ENCODE measurements around the gene EPHA7.

EPHA7 gene

DNA sequence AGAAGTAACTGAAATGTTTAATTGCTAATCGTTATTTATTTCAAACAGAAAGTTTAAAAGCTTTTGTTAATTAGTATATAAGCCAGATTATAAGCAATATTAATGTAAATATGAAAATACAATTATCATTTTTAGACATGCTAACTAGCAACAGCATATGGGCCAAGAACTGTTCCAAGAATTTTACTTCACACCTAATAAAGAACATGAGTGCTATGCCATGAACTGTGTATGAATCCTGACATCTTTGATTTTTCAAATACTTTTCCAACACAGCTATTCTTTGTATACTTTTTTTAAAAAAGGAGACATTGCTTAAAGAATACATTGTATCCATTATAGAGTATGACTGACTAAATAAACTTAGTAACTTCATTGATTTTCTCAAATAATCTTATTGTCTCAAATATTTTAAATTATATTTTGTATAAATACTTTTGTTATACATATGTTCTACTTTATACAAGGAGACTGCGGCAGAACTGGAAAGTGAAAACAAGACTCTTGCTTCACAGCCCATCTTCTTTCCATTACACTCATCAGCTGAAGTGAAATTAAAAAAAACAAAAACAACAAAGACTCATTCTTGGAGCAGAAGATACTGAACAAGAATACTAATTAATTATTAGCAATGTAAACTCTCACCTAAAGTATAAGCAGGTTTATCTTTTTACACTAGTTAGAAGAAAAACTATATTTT lies 89.9 kb downstream of the EPHA7 start:
- no peak overlapping the region for H3K4me3 ChIP-seq
- TF ChIP-seq, protein P1, sequence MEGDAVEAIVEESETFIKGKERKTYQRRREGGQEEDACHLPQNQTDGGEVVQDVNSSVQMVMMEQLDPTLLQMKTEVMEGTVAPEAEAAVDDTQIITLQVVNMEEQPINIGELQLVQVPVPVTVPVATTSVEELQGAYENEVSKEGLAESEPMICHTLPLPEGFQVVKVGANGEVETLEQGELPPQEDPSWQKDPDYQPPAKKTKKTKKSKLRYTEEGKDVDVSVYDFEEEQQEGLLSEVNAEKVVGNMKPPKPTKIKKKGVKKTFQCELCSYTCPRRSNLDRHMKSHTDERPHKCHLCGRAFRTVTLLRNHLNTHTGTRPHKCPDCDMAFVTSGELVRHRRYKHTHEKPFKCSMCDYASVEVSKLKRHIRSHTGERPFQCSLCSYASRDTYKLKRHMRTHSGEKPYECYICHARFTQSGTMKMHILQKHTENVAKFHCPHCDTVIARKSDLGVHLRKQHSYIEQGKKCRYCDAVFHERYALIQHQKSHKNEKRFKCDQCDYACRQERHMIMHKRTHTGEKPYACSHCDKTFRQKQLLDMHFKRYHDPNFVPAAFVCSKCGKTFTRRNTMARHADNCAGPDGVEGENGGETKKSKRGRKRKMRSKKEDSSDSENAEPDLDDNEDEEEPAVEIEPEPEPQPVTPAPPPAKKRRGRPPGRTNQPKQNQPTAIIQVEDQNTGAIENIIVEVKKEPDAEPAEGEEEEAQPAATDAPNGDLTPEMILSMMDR (IDR thresholded peaks at IDR 0.05) = no peak
- no peak overlapping the region for H3K27ac ChIP-seq
- DNase-seq (ENCODE audit: low spot score) = no peak

DNA sequence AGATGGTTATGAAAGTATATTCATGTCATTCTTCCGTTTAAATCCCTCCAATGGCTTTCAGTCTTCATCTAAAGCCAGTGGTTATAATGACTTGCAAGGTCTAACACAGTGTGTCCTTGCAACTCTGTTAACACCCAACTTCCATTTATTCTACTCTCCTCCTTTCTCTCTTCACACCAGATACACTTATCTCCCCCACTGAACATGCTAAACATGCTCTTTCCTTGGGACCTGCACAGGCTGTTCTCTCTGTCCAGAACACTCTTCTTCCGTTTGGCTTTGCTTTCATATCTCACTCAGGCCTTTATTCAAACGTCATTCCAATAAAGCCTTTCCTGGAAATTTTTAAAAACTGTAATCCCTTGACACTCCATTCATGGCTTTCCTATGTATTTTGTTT lies 91.5 kb downstream of the EPHA7 start:
- no peak for DNase-seq (ENCODE audit: low spot score)
- no peak overlapping the region for H3K4me3 ChIP-seq
- no peak overlapping the region for H3K27ac ChIP-seq
- TF ChIP-seq, protein P1 (IDR thresholded peaks at IDR 0.05) = no peak

DNA sequence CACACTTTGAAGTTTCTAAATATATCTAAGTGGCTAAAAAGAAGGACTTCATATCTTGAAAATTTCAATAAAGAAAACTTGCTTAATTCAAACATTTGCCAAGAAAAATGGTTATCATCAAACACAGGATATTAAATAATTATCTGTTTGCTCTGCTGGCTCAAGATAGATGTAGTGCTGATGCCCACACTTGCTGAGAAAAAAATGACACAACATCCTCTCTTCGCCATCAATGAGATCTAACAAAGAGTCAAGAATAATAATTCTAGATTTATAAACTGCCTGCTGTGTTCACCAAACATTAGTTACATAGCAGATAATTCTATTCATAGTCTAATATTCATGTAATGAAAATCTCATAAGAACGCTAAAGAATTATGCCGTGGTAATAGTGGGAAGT lies 93.6 kb downstream of the EPHA7 start:
- TF ChIP-seq, protein P1 (IDR thresholded peaks at IDR 0.05) = no peak
- no peak for DNase-seq (ENCODE audit: low spot score)
- H3K27ac ChIP-seq = no peak overlapping the region
- H3K4me3 ChIP-seq = no peak overlapping the region

DNA sequence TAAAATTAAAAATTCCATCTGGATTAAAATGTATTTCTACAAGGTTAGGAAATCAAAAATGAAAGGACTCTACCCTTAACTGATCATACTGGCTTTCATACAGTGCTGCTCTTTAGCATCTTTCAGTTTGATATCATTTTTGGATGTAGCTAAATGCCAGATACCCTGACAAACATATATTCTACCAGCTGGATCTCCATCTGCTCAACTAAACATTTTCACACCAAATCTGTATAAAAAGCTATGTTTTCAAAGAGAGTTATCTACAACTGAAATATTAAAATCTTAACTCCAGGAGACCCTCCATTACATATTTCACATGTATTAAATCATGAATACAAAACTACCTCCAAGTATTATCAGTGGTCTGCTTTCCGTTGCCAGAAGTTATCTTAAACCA lies 95.7 kb downstream of the EPHA7 start:
- Histone ChIP-seq H3K27ac (no peak overlapping the region), H3K4me3 (no peak overlapping the region)
- TF ChIP-seq, protein P1 (IDR thresholded peaks at IDR 0.05) = no peak
- no peak for DNase-seq (ENCODE audit: low spot score)

DNA sequence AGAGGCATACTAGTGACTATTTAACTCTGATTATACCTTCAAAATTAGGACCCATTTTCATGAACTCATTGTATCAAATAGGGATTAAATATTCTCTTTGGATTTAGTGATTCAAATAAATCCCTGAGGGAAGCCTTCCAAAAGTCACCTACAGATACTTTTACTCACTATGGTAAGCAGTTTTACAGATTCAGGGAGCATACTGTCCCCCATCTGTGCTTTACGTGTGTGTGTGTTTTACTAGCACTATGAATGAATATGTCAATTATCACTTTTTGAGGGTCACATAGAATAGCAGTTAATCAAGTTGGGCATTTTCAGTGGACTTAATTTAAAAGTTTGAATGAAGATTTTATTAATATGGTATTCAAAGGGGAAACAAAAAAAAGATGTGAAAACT lies 96.7 kb downstream of the EPHA7 start:
- Histone ChIP-seq H3K27ac (no peak overlapping the region), H3K4me3 (no peak overlapping the region)
- TF ChIP-seq, protein P1 (IDR thresholded peaks at IDR 0.05) = no peak
- DNase-seq (ENCODE audit: low spot score) = no peak

DNA sequence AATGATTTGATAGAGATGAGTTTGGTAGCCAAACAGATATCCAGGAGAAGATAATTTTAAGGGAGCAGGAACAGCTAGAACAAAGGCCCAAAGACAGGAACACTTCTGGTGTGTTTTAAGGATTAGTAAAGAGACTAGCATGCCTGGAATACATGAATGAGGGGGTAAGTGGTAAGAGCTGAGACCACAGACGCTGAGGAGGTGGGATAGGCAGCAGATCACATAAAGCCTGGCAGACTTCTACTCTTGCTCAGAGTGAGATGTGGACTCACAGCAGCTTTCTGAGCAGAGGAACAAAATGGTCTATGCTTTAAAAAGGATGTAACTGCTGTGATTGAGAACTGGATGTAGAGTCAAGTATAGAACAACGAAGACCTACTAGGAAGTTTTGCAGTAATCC lies 100.1 kb downstream of the EPHA7 start:
- TF ChIP-seq, protein P1 (IDR thresholded peaks at IDR 0.05) = no peak
- no peak for DNase-seq (ENCODE audit: low spot score)
- Histone ChIP-seq H3K27ac (no peak overlapping the region), H3K4me3 (no peak overlapping the region)

DNA sequence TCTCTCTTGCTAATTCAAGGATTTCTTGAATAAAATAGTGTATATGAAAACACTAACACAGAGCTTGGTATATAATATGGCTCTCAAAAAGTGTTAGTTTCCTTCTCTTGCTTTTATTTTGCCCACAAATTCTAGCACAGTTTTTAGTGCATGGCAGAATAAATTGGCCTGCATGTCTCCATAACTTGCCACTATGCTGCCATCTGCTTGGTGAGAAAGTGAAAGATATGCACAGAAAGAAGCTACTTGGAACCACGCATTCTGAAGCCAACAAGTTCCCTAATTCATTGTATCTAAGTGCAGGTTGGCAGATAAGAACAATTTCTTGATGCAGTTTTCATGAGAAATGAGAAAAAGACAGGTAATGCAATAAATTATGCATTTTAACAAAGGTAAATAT lies 101.2 kb downstream of the EPHA7 start:
- TF ChIP-seq, protein P1 (IDR thresholded peaks at IDR 0.05) = no peak
- Histone ChIP-seq H3K4me3 (no peak overlapping the region), H3K27ac (no peak overlapping the region)
- no peak for DNase-seq (ENCODE audit: low spot score)

All from coronary artery (tissue), 2 donors.